ENCODE measurements around the gene CDK17. TPM values are rescaled to one million over a fixed set of nuclear protein-coding genes. Genes with fewer than 3 reads are reported as not detected.
"Not testable (repeated sequence)": the region's sequence is repeated elsewhere in the genome, so short reads cannot be mapped to it uniquely, and the experiment has no call there.

Gene CDK17
- total RNA-seq, 1 donor from 2014 or later, result 57.4 TPM

- not testable (repeated sequence) for DNase-seq (ENCODE audit: low read depth)
Observed at GRCh38 chr12:96317801-96318200, 82.4 kb downstream of the CDK17 start.

GRCh38 chr12:96315741-96316481 is 84.3 kb downstream of the CDK17 start:
- peak; percentile 25 for DNase-seq (ENCODE audit: low read depth)

GRCh38 chr12:96314723-96315122 is 85.5 kb downstream of the CDK17 start:
- DNase-seq (ENCODE audit: low read depth), result no peak

- DNase-seq (ENCODE audit: low read depth), result no peak
Observed at GRCh38 chr12:96313606-96314005, 86.6 kb downstream of the CDK17 start.

- no peak for DNase-seq (ENCODE audit: low read depth)
Observed at GRCh38 chr12:96311191-96311590, 89.0 kb downstream of the CDK17 start.

- no peak for DNase-seq (ENCODE audit: low read depth)
Observed at GRCh38 chr12:96310067-96310466, 90.2 kb downstream of the CDK17 start.

GRCh38 chr12:96308881-96309280 is 91.4 kb downstream of the CDK17 start:
- DNase-seq (ENCODE audit: low read depth), result no peak

- no peak for DNase-seq (ENCODE audit: low read depth)
Observed at GRCh38 chr12:96305665-96306064, 94.6 kb downstream of the CDK17 start.

GRCh38 chr12:96303653-96304052 is 96.6 kb downstream of the CDK17 start:
- DNase-seq (ENCODE audit: low read depth), result no peak

GRCh38 chr12:96302687-96303310 is 97.4 kb downstream of the CDK17 start:
- DNase-seq (ENCODE audit: low read depth), result no peak

- no peak for DNase-seq (ENCODE audit: low read depth)
Observed at GRCh38 chr12:96301732-96302131, 98.5 kb downstream of the CDK17 start.

- DNase-seq (ENCODE audit: low read depth), result no peak
Observed at GRCh38 chr12:96300064-96300463, 100.2 kb downstream of the CDK17 start.

- DNase-seq (ENCODE audit: low read depth), result no peak
Observed at GRCh38 chr12:96297504-96297903, 102.7 kb downstream of the CDK17 start.

- DNase-seq (ENCODE audit: low read depth), result no peak
Observed at GRCh38 chr12:96295532-96296160, 104.6 kb downstream of the CDK17 start.

- peak; percentile 50 for DNase-seq (ENCODE audit: low read depth)
Observed at GRCh38 chr12:96294831-96295230, 105.4 kb downstream of the CDK17 start.

- no peak for DNase-seq (ENCODE audit: low read depth)
Observed at GRCh38 chr12:96293093-96293492, 107.1 kb downstream of the CDK17 start.

- DNase-seq (ENCODE audit: low read depth), result no peak
Observed at GRCh38 chr12:96289067-96289466, 111.2 kb downstream of the CDK17 start.

- no peak for DNase-seq (ENCODE audit: low read depth)
Observed at GRCh38 chr12:96285158-96285557, 115.1 kb downstream of the CDK17 start.

- no peak for DNase-seq (ENCODE audit: low read depth)
Observed at GRCh38 chr12:96274331-96274730, 125.9 kb downstream of the CDK17 start.

- DNase-seq (ENCODE audit: low read depth), result no peak
Observed at GRCh38 chr12:96271469-96272199, 128.6 kb downstream of the CDK17 start.

- DNase-seq (ENCODE audit: low read depth), result no peak
Observed at GRCh38 chr12:96266238-96266637, 134.0 kb downstream of the CDK17 start.

- DNase-seq (ENCODE audit: low read depth), result no peak
Observed at GRCh38 chr12:96265836-96266235, 134.4 kb downstream of the CDK17 start.

Data from renal cortical epithelial cell (primary cell).